ENCODE measurements around the gene MAP1B.

MAP1B gene

DNA sequence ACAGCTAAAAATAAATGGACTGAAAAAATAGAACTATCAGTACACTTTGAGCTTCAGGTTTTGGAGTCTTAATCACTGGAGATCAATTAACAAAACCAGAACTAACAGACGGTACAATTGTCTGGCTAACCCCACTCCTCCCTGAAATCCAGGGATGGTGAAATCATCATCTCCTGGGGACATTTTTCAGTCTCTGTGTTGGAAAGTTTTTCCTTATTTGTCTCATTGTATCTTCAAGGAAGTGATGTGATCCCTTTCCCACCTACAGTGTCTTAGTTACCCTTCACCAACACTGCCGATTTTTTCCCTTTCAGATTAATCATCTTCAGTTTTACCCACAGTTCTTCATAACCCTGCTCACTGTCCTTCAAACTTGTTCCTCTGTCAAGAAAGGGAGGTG lies 81.9 kb downstream of the MAP1B start:
- H3K4me3 ChIP-seq (ENCODE audit: low read length): no peak overlapping the region
- no peak for DNase-seq
- H3F3A ChIP-seq (ENCODE audit: insufficient read depth, low read length): no peaks in the 10 kb centered on the region
- H3K27ac ChIP-seq (ENCODE audit: low read length): no peak overlapping the region
- no peak overlapping the region for H3K4me2 ChIP-seq (ENCODE audit: low read depth, low read length)
- TF ChIP-seq, protein P1, sequence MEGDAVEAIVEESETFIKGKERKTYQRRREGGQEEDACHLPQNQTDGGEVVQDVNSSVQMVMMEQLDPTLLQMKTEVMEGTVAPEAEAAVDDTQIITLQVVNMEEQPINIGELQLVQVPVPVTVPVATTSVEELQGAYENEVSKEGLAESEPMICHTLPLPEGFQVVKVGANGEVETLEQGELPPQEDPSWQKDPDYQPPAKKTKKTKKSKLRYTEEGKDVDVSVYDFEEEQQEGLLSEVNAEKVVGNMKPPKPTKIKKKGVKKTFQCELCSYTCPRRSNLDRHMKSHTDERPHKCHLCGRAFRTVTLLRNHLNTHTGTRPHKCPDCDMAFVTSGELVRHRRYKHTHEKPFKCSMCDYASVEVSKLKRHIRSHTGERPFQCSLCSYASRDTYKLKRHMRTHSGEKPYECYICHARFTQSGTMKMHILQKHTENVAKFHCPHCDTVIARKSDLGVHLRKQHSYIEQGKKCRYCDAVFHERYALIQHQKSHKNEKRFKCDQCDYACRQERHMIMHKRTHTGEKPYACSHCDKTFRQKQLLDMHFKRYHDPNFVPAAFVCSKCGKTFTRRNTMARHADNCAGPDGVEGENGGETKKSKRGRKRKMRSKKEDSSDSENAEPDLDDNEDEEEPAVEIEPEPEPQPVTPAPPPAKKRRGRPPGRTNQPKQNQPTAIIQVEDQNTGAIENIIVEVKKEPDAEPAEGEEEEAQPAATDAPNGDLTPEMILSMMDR (IDR thresholded peaks at IDR 0.05; ENCODE audit: low read length): no peak
- no peak for TF ChIP-seq EZH2phosphoT487 (IDR thresholded peaks at IDR 0.05; ENCODE audit: low read length)
- no peak for TF ChIP-seq EZH2 (optimal IDR thresholded peaks at IDR 0.05; ENCODE audit: low read depth, low read length)
- no peak overlapping the region for H2AFZ ChIP-seq (ENCODE audit: low read length)
- no peaks in the 10 kb centered on the region for H3K9me2 ChIP-seq (replicated peaks; ENCODE audit: insufficient read depth, low read length)
- peaks cover 100% of the 10 kb centered on the region for H3K27me3 ChIP-seq (replicated peaks; ENCODE audit: insufficient read depth, low read length)
- H3K36me3 ChIP-seq (replicated peaks; ENCODE audit: insufficient read depth, low read length): no peaks in the 10 kb centered on the region
- H4K20me1 ChIP-seq (ENCODE audit: insufficient read depth, low read length): 0 out of 2 replicates have a peak, but pooled peaks cover 6% of the 10 kb centered on the region
- no peaks in the 10 kb centered on the region for H3K4me1 ChIP-seq (ENCODE audit: low read length)
- no peak overlapping the region for H3K9ac ChIP-seq (ENCODE audit: low read length)
- no peaks in the 10 kb centered on the region for H3K79me2 ChIP-seq (ENCODE audit: low read length)
- no peaks in the 10 kb centered on the region for H3K9me3 ChIP-seq (replicated peaks; ENCODE audit: insufficient read depth, low read length)

DNA sequence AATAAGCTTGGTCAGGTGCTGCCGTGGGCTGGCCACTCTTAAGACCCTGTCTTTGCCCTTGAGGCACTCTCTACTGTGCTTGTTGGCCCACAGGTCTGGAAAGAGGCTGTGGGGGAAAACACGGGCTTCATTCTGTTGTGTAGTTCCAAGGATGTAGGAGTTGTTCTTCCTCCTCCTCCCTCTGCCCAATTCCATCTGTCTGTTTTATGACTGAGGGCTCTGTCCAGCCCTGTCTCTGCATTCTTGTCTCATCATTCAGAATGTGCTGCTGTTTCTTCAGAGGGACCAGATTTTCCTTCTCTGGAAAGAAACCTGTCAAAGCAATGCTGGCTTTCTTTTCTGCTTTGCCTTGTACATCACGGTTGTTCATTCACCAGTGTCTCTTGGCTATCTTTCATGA lies 84.1 kb downstream of the MAP1B start:
- Histone ChIP-seq H3K4me2 (ENCODE audit: low read depth, low read length) (no peak overlapping the region), H3K9ac (ENCODE audit: low read length) (no peak overlapping the region), H3K27ac (ENCODE audit: low read length) (no peak overlapping the region), H2AFZ (ENCODE audit: low read length) (no peak overlapping the region), H3K36me3 (replicated peaks; ENCODE audit: insufficient read depth, low read length) (no peaks in the 10 kb centered on the region), H3F3A (ENCODE audit: insufficient read depth, low read length) (peaks cover 8% of the 10 kb centered on the region), H3K4me3 (ENCODE audit: low read length) (no peak overlapping the region), H3K79me2 (ENCODE audit: low read length) (no peaks in the 10 kb centered on the region), H4K20me1 (ENCODE audit: insufficient read depth, low read length) (0 out of 2 replicates have a peak, but pooled peaks cover 6% of the 10 kb centered on the region), H3K4me1 (ENCODE audit: low read length) (peaks cover 14% of the 10 kb centered on the region), H3K27me3 (replicated peaks; ENCODE audit: insufficient read depth, low read length) (peaks cover 94% of the 10 kb centered on the region), H3K9me3 (replicated peaks; ENCODE audit: insufficient read depth, low read length) (no peaks in the 10 kb centered on the region), H3K9me2 (replicated peaks; ENCODE audit: insufficient read depth, low read length) (no peaks in the 10 kb centered on the region)
- no peak for DNase-seq
- TF ChIP-seq EZH2phosphoT487 (IDR thresholded peaks at IDR 0.05; ENCODE audit: low read length) (no peak), EZH2 (optimal IDR thresholded peaks at IDR 0.05; ENCODE audit: low read depth, low read length) (no peak)
- TF ChIP-seq, protein P1 (IDR thresholded peaks at IDR 0.05; ENCODE audit: low read length): no peak

DNA sequence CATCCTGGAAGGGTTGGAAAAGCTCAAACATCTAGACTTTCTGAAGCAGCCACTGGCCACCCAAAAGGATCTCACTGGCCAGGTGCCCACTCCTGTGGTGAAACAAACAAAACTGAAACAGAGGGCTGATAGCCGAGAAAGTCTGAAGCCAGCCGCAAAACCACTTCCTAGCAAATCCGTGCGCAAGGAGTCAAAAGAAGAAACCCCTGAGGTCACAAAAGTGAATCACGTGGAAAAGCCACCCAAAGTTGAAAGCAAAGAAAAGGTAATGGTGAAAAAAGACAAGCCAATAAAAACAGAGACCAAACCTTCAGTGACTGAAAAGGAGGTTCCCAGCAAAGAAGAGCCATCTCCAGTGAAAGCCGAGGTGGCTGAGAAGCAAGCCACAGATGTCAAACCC lies 87.6 kb downstream of the MAP1B start:
- Histone ChIP-seq H3F3A (ENCODE audit: insufficient read depth, low read length) (peaks cover 8% of the 10 kb centered on the region), H3K27ac (ENCODE audit: low read length) (no peak overlapping the region; the same call in 1 of the 2 replicates), H3K9me3 (replicated peaks; ENCODE audit: insufficient read depth, low read length) (no peaks in the 10 kb centered on the region), H3K4me2 (ENCODE audit: low read depth, low read length) (peak overlapping the region; percentile 46; the same call in 1 of the 2 replicates), H2AFZ (ENCODE audit: low read length) (no peak overlapping the region), H3K9ac (ENCODE audit: low read length) (no peak overlapping the region), H4K20me1 (ENCODE audit: insufficient read depth, low read length) (0 out of 2 replicates have a peak, but pooled peaks cover 6% of the 10 kb centered on the region), H3K79me2 (ENCODE audit: low read length) (no peaks in the 10 kb centered on the region), H3K4me1 (ENCODE audit: low read length) (peaks cover 14% of the 10 kb centered on the region), H3K27me3 (replicated peaks; ENCODE audit: insufficient read depth, low read length) (peaks cover 94% of the 10 kb centered on the region), H3K9me2 (replicated peaks; ENCODE audit: insufficient read depth, low read length) (no peaks in the 10 kb centered on the region), H3K36me3 (replicated peaks; ENCODE audit: insufficient read depth, low read length) (no peaks in the 10 kb centered on the region), H3K4me3 (ENCODE audit: low read length) (0 out of 2 replicates have a peak overlapping the region, but pooled peaks have one; percentile 10)
- DNase-seq: peak; percentile 95
- TF ChIP-seq EZH2 (optimal IDR thresholded peaks at IDR 0.05; ENCODE audit: low read depth, low read length) (no peak), EZH2phosphoT487 (IDR thresholded peaks at IDR 0.05; ENCODE audit: low read length) (no peak)
- TF ChIP-seq, protein P1 (IDR thresholded peaks at IDR 0.05; ENCODE audit: low read length): no peak

All from MM.1S (cell line).